ENCODE data around the gene DOK3.

The DOK3 gene

GRCh38 chr5:177548495-177548894, 38.9 kb upstream of the DOK3 start:
- Histone ChIP-seq H3K36me3 (ENCODE audit: low read length) (peaks cover 5% of the 10 kb centered on the region; the same call in 1 of the 2 replicates), H3F3A (ENCODE audit: insufficient read depth) (no peaks in the 10 kb centered on the region), H3K9me2 (replicated peaks; ENCODE audit: insufficient read depth, low read length) (no peaks in the 10 kb centered on the region), H3K79me2 (ENCODE audit: insufficient read depth, low read length) (peaks cover 69% of the 10 kb centered on the region), H4K20me1 (ENCODE audit: low read depth, low read length) (no peaks in the 10 kb centered on the region), H3K4me3 (ENCODE audit: insufficient read depth, low read length, poor library complexity, severe bottlenecking) (no peak overlapping the region), H3K9me3 (ENCODE audit: insufficient read depth, low read length) (no peaks in the 10 kb centered on the region), H2AFZ (ENCODE audit: low read depth, low read length, severe bottlenecking) (no peak overlapping the region), H3K4me2 (ENCODE audit: low read depth, low read length, poor library complexity, severe bottlenecking) (no peak overlapping the region), H3K27me3 (ENCODE audit: low read length) (no peaks in the 10 kb centered on the region), H3K9ac (ENCODE audit: low read length) (no peak overlapping the region), H3K27ac (ENCODE audit: low read depth, low read length) (no peak overlapping the region)
- TF ChIP-seq CTCF (IDR thresholded peaks at IDR 0.05; ENCODE audit: insufficient read depth, low read length, poor library complexity, severe bottlenecking), result no peak
- TF ChIP-seq EZH2phosphoT487 (conservative IDR thresholded peaks at IDR 0.05; ENCODE audit: low read length), result no peak

- H3F3A ChIP-seq (ENCODE audit: insufficient read depth), result no peaks in the 10 kb centered on the region
- no peaks in the 10 kb centered on the region for H3K9me3 ChIP-seq (ENCODE audit: insufficient read depth, low read length)
- H3K27me3 ChIP-seq (ENCODE audit: low read length), result no peaks in the 10 kb centered on the region
- peaks cover 5% of the 10 kb centered on the region; the same call in 1 of the 2 replicates for H3K36me3 ChIP-seq (ENCODE audit: low read length)
- H3K4me2 ChIP-seq (ENCODE audit: low read depth, low read length, poor library complexity, severe bottlenecking), result no peak overlapping the region
- peaks cover 69% of the 10 kb centered on the region for H3K79me2 ChIP-seq (ENCODE audit: insufficient read depth, low read length)
- H3K27ac ChIP-seq (ENCODE audit: low read depth, low read length), result no peak overlapping the region
- no peak overlapping the region for H2AFZ ChIP-seq (ENCODE audit: low read depth, low read length, severe bottlenecking)
- no peak overlapping the region for H3K9ac ChIP-seq (ENCODE audit: low read length)
- no peaks in the 10 kb centered on the region for H3K9me2 ChIP-seq (replicated peaks; ENCODE audit: insufficient read depth, low read length)
- H3K4me3 ChIP-seq (ENCODE audit: insufficient read depth, low read length, poor library complexity, severe bottlenecking), result no peak overlapping the region
- TF ChIP-seq CTCF (IDR thresholded peaks at IDR 0.05; ENCODE audit: insufficient read depth, low read length, poor library complexity, severe bottlenecking) (no peak), EZH2phosphoT487 (conservative IDR thresholded peaks at IDR 0.05; ENCODE audit: low read length) (no peak)
- no peaks in the 10 kb centered on the region for H4K20me1 ChIP-seq (ENCODE audit: low read depth, low read length)
Observed at GRCh38 chr5:177547736-177548135, 38.1 kb upstream of the DOK3 start.

- peaks cover 68% of the 10 kb centered on the region; the same call in 1 of the 2 replicates for H3K79me2 ChIP-seq (ENCODE audit: insufficient read depth, low read length)
- H3F3A ChIP-seq (ENCODE audit: insufficient read depth), result no peaks in the 10 kb centered on the region
- H3K4me3 ChIP-seq (ENCODE audit: insufficient read depth, low read length, poor library complexity, severe bottlenecking), result no peak overlapping the region
- H2AFZ ChIP-seq (ENCODE audit: low read depth, low read length, severe bottlenecking), result no peak overlapping the region
- H3K4me2 ChIP-seq (ENCODE audit: low read depth, low read length, poor library complexity, severe bottlenecking), result no peak overlapping the region
- H3K9me3 ChIP-seq (ENCODE audit: insufficient read depth, low read length), result no peaks in the 10 kb centered on the region
- H3K36me3 ChIP-seq (ENCODE audit: low read length), result peaks cover under 1% of the 10 kb centered on the region; the same call in 1 of the 2 replicates
- TF ChIP-seq CTCF (IDR thresholded peaks at IDR 0.05; ENCODE audit: insufficient read depth, low read length, poor library complexity, severe bottlenecking), result no peak
- no peak for TF ChIP-seq EZH2phosphoT487 (conservative IDR thresholded peaks at IDR 0.05; ENCODE audit: low read length)
- H3K27me3 ChIP-seq (ENCODE audit: low read length), result no peaks in the 10 kb centered on the region
- no peaks in the 10 kb centered on the region for H3K9me2 ChIP-seq (replicated peaks; ENCODE audit: insufficient read depth, low read length)
- no peak overlapping the region for H3K27ac ChIP-seq (ENCODE audit: low read depth, low read length)
- no peaks in the 10 kb centered on the region for H4K20me1 ChIP-seq (ENCODE audit: low read depth, low read length)
- no peak overlapping the region for H3K9ac ChIP-seq (ENCODE audit: low read length)
Observed at GRCh38 chr5:177546258-177546741, 36.7 kb upstream of the DOK3 start.

Measured in SU-DHL-6 (cell line).